HepG2 (cell line): ENCODE results near the gene INAFM2. TPM values are rescaled to one million over a fixed set of nuclear protein-coding genes. Genes with fewer than 3 reads are reported as not detected.
A peak's percentile ranks its signal among the peaks of the same experiment; 100 is the strongest.

Experiments
- ESRRA ChIP-seq: sonication (generic); formaldehyde crosslinking; IDR thresholded peaks from 2 replicates; pipeline ENCODE4 v1.5.1; 2020; ENCODE audit warnings: mild to moderate bottlenecking, low read depth, missing genetic modification reagents
- HMG20B ChIP-seq: conservative IDR thresholded peaks from 2 replicates; pipeline ENCODE4 v1.6.1; 2016; ENCODE audit warnings: missing genetic modification reagents, missing compliant biosample characterization
- HNF4G ChIP-seq, 2 experiments: sonication (generic) in 1 of 2; formaldehyde crosslinking in 1 of 2; IDR thresholded peaks; 2 replicates each; pipeline versions ENCODE4 v1.4.0 to v1.6.1; 2011 to 2020; ENCODE audit warnings: borderline replicate concordance in 2 of 2, low read depth in 2 of 2, mild to moderate bottlenecking in 2 of 2, low read length in 1 of 2, missing genetic modification reagents in 1 of 2, moderate library complexity in 1 of 2
- KDM6A ChIP-seq: IDR thresholded peaks from 2 replicates; pipeline ENCODE4 v1.6.1; 2016; ENCODE audit warnings: low read depth
- KMT2A ChIP-seq: sonication (generic); formaldehyde crosslinking; IDR thresholded peaks from 2 replicates; pipeline ENCODE4 v1.4.0; 2020; ENCODE audit warnings: missing genetic modification reagents
- KMT2B ChIP-seq: IDR thresholded peaks from 2 replicates; pipeline ENCODE4 v1.6.1; 2016; ENCODE audit warnings: missing genetic modification reagents, missing compliant biosample characterization
- NPAS2 ChIP-seq: sonication (generic); formaldehyde crosslinking; IDR thresholded peaks from 2 replicates; pipeline ENCODE4 v1.8.0; 2022; ENCODE audit warnings: mild to moderate bottlenecking, missing genetic modification reagents, borderline replicate concordance
- RBM39 ChIP-seq: fragments of 200-400 bp; formaldehyde crosslinking; IDR thresholded peaks from one replicate; pipeline ENCODE4 v1.6.1; 2018; ENCODE audit warnings: antibody characterized with exemption, mild to moderate bottlenecking, low read depth, low read length; ENCODE audit not compliant: poor library complexity, severe bottlenecking
- RORA ChIP-seq: sonication (generic); formaldehyde crosslinking; IDR thresholded peaks from 2 replicates; pipeline ENCODE4 v1.5.0; 2020; ENCODE audit warnings: mild to moderate bottlenecking, missing genetic modification reagents, moderate library complexity
- SMAD1 ChIP-seq: sonication (generic); formaldehyde crosslinking; IDR thresholded peaks from 2 replicates; pipeline ENCODE4 v1.4.0; 2020; ENCODE audit warnings: missing genetic modification reagents, low read depth, mild to moderate bottlenecking, borderline replicate concordance
- ZBTB20 ChIP-seq: sonication (generic); formaldehyde crosslinking; IDR thresholded peaks from 2 replicates; pipeline ENCODE4 v1.8.1; 2023; ENCODE audit warnings: missing genetic modification reagents, low read depth, mild to moderate bottlenecking, borderline replicate concordance
- ZNF460 ChIP-seq: sonication (generic); formaldehyde crosslinking; IDR thresholded peaks from 2 replicates; pipeline ENCODE4 v1.5.1; 2020; ENCODE audit warnings: missing genetic modification reagents, mild to moderate bottlenecking, borderline replicate concordance
- polyA plus RNA-seq, 8 experiments: library from polyadenylated mRNA; depleted of rRNA in 3 of 8; stranded (reverse) in 7 of 8; unstranded in 1 of 8; fragments of >200 nt; fragmentation: Illumina TruSeq in 4 of 8; extraction: Trizol in 4 of 8; gene quantifications; 2 replicates each; pipeline versions ENCODE4 v1.2.1 to v1.2.3, GENCODE V29; 2011 to 2016; ENCODE audit warnings: low read depth in 4 of 8, missing spikeins in 1 of 8, mixed read lengths in 1 of 8; ENCODE audit not compliant: insufficient read depth in 1 of 8
- total RNA-seq, 5 experiments: library from RNA; depleted of rRNA; stranded (reverse); fragments of >200 nt; fragmentation: Illumina TruSeq; extraction: Trizol; gene quantifications; 2 replicates each; pipeline ENCODE4 v1.2.3, GENCODE V29; 2016; ENCODE audit warnings: low read depth in 1 of 5
- TF ChIP-seq, protein P1 (sequence below): sonication (generic); formaldehyde crosslinking; IDR thresholded peaks from 2 replicates; pipeline ENCODE4 v1.4.0; 2020; ENCODE audit warnings: missing genetic modification reagents
- TF ChIP-seq, protein P2 (sequence below): sonication (generic); formaldehyde crosslinking; IDR thresholded peaks from 2 replicates; pipeline ENCODE4 v1.4.0; 2020; ENCODE audit warnings: missing genetic modification reagents
- TF ChIP-seq, protein P3 (sequence below): sonication (generic); formaldehyde crosslinking; IDR thresholded peaks from 2 replicates; pipeline ENCODE4 v1.5.0; 2020; ENCODE audit warnings: mild to moderate bottlenecking, missing genetic modification reagents
- TF ChIP-seq, protein P4 (sequence below): sonication (generic); formaldehyde crosslinking; IDR thresholded peaks from 2 replicates; pipeline ENCODE4 v1.4.0; 2020; ENCODE audit warnings: missing genetic modification reagents, low read depth, mild to moderate bottlenecking, borderline replicate concordance
- TF ChIP-seq, protein P5 (sequence below): IDR thresholded peaks from 2 replicates; pipeline ENCODE4 v1.6.1; 2012; ENCODE audit warnings: inconsistent platforms

The INAFM2 gene
- total and polyA plus RNA-seq, 2 of the 13 experiments (the other 11 are each of a cell fraction or from before 2014, with no cell fraction given): 5.5 to 6.5 TPM

DNA sequence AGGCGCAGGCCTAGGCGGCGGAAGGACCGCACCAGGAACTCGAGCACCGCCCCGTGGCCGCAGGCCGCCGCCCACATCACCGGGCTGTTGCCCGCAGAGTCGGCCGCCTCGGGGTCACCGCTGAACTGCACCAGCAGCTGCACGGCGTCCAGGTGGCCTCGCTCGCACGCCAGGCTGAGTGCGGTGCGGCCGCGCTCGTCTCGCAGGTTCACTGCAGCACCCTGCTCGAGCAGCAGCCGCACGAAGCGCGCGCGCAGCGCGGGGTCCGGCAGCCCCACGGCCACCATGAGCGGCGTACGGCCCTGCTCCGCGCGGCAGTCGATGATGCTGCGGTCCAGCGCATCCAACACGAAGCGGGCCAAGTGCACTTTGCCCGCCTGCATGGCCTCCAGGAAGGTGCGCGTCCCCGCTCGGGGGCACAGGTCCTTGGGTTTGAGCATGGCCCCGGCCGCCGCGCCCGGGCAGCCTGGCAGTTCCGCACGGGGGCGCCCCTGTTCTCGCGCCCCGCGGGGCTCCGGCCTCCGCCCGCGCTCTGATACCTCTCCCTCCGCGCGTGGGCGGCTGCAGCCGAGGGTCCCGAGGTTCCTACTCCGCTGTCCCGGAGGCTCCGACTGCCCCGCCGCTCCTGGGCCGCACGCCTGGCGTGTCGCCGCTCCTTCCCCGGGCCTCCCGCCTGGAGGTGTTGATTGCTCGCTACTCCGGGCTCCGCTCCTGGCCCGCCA is 41.2 kb upstream of the INAFM2 start (continued):
- TF ChIP-seq HNF4G (IDR thresholded peaks at IDR 0.05; ENCODE audit: borderline replicate concordance, low read depth, low read length) (0 out of 2 replicates have a peak, but pooled peaks have one; percentile 8), HNF4G (CRISPR knock-in tag; IDR thresholded peaks at IDR 0.05; ENCODE audit: borderline replicate concordance, low read depth) (no peak), RBM39 (peak; percentile 55), NPAS2 (CRISPR knock-in tag) (no peak), RORA (no peak), SMAD1 (CRISPR knock-in tag) (no peak), ZNF460 (no peak), ESRRA (no peak), KMT2B (CRISPR knock-in tag) (no peak), KMT2A (CRISPR knock-in tag) (no peak), HMG20B (CRISPR knock-in tag) (no peak), KDM6A (no peak), ZBTB20 (no peak)
- TF ChIP-seq, protein P1, sequence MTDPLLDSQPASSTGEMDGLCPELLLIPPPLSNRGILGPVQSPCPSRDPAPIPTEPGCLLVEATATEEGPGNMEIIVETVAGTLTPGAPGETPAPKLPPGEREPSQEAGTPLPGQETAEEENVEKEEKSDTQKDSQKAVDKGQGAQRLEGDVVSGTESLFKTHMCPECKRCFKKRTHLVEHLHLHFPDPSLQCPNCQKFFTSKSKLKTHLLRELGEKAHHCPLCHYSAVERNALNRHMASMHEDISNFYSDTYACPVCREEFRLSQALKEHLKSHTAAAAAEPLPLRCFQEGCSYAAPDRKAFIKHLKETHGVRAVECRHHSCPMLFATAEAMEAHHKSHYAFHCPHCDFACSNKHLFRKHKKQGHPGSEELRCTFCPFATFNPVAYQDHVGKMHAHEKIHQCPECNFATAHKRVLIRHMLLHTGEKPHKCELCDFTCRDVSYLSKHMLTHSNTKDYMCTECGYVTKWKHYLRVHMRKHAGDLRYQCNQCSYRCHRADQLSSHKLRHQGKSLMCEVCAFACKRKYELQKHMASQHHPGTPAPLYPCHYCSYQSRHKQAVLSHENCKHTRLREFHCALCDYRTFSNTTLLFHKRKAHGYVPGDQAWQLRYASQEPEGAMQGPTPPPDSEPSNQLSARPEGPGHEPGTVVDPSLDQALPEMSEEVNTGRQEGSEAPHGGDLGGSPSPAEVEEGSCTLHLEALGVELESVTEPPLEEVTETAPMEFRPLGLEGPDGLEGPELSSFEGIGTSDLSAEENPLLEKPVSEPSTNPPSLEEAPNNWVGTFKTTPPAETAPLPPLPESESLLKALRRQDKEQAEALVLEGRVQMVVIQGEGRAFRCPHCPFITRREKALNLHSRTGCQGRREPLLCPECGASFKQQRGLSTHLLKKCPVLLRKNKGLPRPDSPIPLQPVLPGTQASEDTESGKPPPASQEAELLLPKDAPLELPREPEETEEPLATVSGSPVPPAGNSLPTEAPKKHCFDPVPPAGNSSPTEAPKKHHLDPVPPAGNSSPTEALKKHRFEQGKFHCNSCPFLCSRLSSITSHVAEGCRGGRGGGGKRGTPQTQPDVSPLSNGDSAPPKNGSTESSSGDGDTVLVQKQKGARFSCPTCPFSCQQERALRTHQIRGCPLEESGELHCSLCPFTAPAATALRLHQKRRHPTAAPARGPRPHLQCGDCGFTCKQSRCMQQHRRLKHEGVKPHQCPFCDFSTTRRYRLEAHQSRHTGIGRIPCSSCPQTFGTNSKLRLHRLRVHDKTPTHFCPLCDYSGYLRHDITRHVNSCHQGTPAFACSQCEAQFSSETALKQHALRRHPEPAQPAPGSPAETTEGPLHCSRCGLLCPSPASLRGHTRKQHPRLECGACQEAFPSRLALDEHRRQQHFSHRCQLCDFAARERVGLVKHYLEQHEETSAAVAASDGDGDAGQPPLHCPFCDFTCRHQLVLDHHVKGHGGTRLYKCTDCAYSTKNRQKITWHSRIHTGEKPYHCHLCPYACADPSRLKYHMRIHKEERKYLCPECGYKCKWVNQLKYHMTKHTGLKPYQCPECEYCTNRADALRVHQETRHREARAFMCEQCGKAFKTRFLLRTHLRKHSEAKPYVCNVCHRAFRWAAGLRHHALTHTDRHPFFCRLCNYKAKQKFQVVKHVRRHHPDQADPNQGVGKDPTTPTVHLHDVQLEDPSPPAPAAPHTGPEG: no peak
- TF ChIP-seq, protein P2, sequence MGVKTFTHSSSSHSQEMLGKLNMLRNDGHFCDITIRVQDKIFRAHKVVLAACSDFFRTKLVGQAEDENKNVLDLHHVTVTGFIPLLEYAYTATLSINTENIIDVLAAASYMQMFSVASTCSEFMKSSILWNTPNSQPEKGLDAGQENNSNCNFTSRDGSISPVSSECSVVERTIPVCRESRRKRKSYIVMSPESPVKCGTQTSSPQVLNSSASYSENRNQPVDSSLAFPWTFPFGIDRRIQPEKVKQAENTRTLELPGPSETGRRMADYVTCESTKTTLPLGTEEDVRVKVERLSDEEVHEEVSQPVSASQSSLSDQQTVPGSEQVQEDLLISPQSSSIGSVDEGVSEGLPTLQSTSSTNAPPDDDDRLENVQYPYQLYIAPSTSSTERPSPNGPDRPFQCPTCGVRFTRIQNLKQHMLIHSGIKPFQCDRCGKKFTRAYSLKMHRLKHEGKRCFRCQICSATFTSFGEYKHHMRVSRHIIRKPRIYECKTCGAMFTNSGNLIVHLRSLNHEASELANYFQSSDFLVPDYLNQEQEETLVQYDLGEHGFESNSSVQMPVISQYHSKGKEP (CRISPR knock-in tag): no peak
- TF ChIP-seq, protein P3, sequence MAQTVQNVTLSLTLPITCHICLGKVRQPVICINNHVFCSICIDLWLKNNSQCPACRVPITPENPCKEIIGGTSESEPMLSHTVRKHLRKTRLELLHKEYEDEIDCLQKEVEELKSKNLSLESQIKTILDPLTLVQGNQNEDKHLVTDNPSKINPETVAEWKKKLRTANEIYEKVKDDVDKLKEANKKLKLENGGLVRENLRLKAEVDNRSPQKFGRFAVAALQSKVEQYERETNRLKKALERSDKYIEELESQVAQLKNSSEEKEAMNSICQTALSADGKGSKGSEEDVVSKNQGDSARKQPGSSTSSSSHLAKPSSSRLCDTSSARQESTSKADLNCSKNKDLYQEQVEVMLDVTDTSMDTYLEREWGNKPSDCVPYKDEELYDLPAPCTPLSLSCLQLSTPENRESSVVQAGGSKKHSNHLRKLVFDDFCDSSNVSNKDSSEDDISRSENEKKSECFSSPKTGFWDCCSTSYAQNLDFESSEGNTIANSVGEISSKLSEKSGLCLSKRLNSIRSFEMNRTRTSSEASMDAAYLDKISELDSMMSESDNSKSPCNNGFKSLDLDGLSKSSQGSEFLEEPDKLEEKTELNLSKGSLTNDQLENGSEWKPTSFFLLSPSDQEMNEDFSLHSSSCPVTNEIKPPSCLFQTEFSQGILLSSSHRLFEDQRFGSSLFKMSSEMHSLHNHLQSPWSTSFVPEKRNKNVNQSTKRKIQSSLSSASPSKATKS (CRISPR knock-in tag): no peak
- TF ChIP-seq, protein P4, sequence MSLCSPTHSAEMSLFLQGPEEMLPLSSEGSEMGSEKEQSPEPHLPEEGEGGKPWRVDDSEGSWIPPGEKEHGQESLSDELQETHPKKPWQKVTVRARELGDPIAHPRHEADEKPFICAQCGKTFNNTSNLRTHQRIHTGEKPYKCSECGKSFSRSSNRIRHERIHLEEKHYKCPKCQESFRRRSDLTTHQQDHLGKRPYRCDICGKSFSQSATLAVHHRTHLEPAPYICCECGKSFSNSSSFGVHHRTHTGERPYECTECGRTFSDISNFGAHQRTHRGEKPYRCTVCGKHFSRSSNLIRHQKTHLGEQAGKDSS (CRISPR knock-in tag): no peak
- TF ChIP-seq, protein P5, sequence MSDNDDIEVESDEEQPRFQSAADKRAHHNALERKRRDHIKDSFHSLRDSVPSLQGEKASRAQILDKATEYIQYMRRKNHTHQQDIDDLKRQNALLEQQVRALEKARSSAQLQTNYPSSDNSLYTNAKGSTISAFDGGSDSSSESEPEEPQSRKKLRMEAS: peak; percentile 57; the same call in 1 of the 2 replicates
